H9 (cell line): ENCODE data around the gene EGFR. TPM values are rescaled to one million over a fixed set of nuclear protein-coding genes. Genes with fewer than 3 reads are reported as not detected.

Experiments used
- DNase-seq: peaks from one replicate; pipeline ENCODE4 v3.0.0-alpha.2; 2017
- H2AFZ ChIP-seq: one replicate; pipeline ENCODE4 v1.6.1; 2013; ENCODE audit warnings: mild to moderate bottlenecking, low read length, control low read depth, moderate library complexity
- H2AK5ac ChIP-seq: 2 replicates; pipeline ENCODE4 v1.6.1; 2013; ENCODE audit warnings: low read length, control low read depth, mixed read lengths; ENCODE audit not compliant: insufficient read length
- H2BK120ac ChIP-seq: one replicate; pipeline ENCODE4 v1.6.1; 2013; ENCODE audit warnings: low read depth, mild to moderate bottlenecking, low read length, control low read depth, inconsistent platforms; ENCODE audit not compliant: poor library complexity, severe bottlenecking
- H2BK12ac ChIP-seq: 2 replicates; pipeline ENCODE4 v1.6.1; 2013; ENCODE audit warnings: low read length, control low read depth, mixed read lengths, low read depth; ENCODE audit not compliant: insufficient read length
- H2BK15ac ChIP-seq: 2 replicates; pipeline ENCODE4 v1.6.1; 2013; ENCODE audit warnings: low read depth, low read length, control low read depth
- H2BK20ac ChIP-seq: one replicate; pipeline ENCODE4 v1.6.1; 2013; ENCODE audit warnings: low read depth, mild to moderate bottlenecking, low read length, control low read depth, inconsistent platforms; ENCODE audit not compliant: poor library complexity, severe bottlenecking
- H2BK5ac ChIP-seq: 2 replicates; pipeline ENCODE4 v1.6.1; 2013; ENCODE audit warnings: low read length, control low read depth, mixed read lengths; ENCODE audit not compliant: insufficient read length
- H3K14ac ChIP-seq: 2 replicates; pipeline ENCODE4 v1.6.1; 2013; ENCODE audit warnings: low read length, control low read depth; ENCODE audit not compliant: insufficient read depth
- H3K18ac ChIP-seq: 2 replicates; pipeline ENCODE4 v1.6.1; 2013; ENCODE audit warnings: low read depth, mild to moderate bottlenecking, mixed read lengths, low read length, control low read depth; ENCODE audit not compliant: insufficient read length
- H3K23ac ChIP-seq: 2 replicates; pipeline ENCODE4 v1.6.1; 2013; ENCODE audit warnings: low read length, control low read depth, mixed read lengths, low read depth; ENCODE audit not compliant: insufficient read length
- H3K23me2 ChIP-seq: 2 replicates; pipeline ENCODE4 v1.6.1; 2013; ENCODE audit warnings: low read depth, mild to moderate bottlenecking, mixed read lengths, low read length, control low read depth; ENCODE audit not compliant: insufficient read length, poor library complexity, severe bottlenecking
- H3K27ac ChIP-seq: 2 replicates; pipeline ENCODE4 v1.5.1; 2013; ENCODE audit warnings: low read length, control low read depth, mixed read lengths, low read depth; ENCODE audit not compliant: insufficient read length
- H3K27me3 ChIP-seq: 2 replicates; pipeline ENCODE4 v1.6.1; 2013; ENCODE audit warnings: low read length, control low read depth, inconsistent platforms; ENCODE audit not compliant: insufficient read depth
- H3K4ac ChIP-seq: 2 replicates; pipeline ENCODE4 v1.6.1; 2013; ENCODE audit warnings: low read depth, mild to moderate bottlenecking, control low read depth, inconsistent platforms, low read length, moderate library complexity
- H3K4me1 ChIP-seq: 2 replicates; pipeline ENCODE4 v1.6.1; 2013; ENCODE audit warnings: low read length, control low read depth, inconsistent platforms; ENCODE audit not compliant: insufficient read depth
- H3K4me2 ChIP-seq: 2 replicates; pipeline ENCODE4 v1.6.1; 2013; ENCODE audit warnings: low read length, control low read depth, mixed read lengths; ENCODE audit not compliant: insufficient read length, insufficient read depth
- H3K56ac ChIP-seq: 2 replicates; pipeline ENCODE4 v1.6.1; 2013; ENCODE audit warnings: low read depth, mild to moderate bottlenecking, mixed read lengths, low read length, control low read depth; ENCODE audit not compliant: insufficient read length
- H3K79me1 ChIP-seq: 2 replicates; pipeline ENCODE4 v1.6.1; 2013; ENCODE audit warnings: low read depth, mild to moderate bottlenecking, moderate library complexity, low read length, control low read depth, inconsistent platforms; ENCODE audit not compliant: insufficient read depth, poor library complexity, severe bottlenecking
- H3K79me2 ChIP-seq: 2 replicates; pipeline ENCODE4 v1.6.1; 2013; ENCODE audit warnings: low read length, control low read depth, inconsistent platforms; ENCODE audit not compliant: insufficient read depth
- H3K9ac ChIP-seq: 2 replicates; pipeline ENCODE4 v1.6.1; 2013; ENCODE audit warnings: low read length, control low read depth, mixed read lengths; ENCODE audit not compliant: insufficient read length; ENCODE audit errors: extremely low read depth
- H3K9me3 ChIP-seq: one replicate; pipeline ENCODE4 v1.6.1; 2013; ENCODE audit warnings: low read depth, low read length, inconsistent platforms; ENCODE audit not compliant: control insufficient read depth
- H3T11ph ChIP-seq: one replicate; pipeline ENCODE4 v1.6.1; 2013; ENCODE audit warnings: mild to moderate bottlenecking, low read length, control low read depth, inconsistent platforms
- H4K20me1 ChIP-seq: one replicate; pipeline ENCODE4 v1.6.1; 2013; ENCODE audit not compliant: control insufficient read depth, insufficient read length, insufficient read depth
- H4K5ac ChIP-seq: 2 replicates; pipeline ENCODE4 v1.6.1; 2013; ENCODE audit warnings: low read depth, mild to moderate bottlenecking, mixed read lengths, low read length, control low read depth; ENCODE audit not compliant: insufficient read length
- H4K8ac ChIP-seq: replicated peaks from 2 replicates; pipeline ENCODE4 v1.6.1; 2013; ENCODE audit warnings: low read length, control low read depth, mixed read lengths, low read depth; ENCODE audit not compliant: insufficient read length
- H4K91ac ChIP-seq: 2 replicates; pipeline ENCODE4 v1.6.1; 2013; ENCODE audit warnings: low read depth, mild to moderate bottlenecking, moderate library complexity, mixed read lengths, low read length, control low read depth; ENCODE audit not compliant: insufficient read length
- H3K27ac Mint-ChIP-seq, 3 experiments: 2 replicates in 2 of 3; 3 replicates in 1 of 3; pipeline ENCODE4 v1.8.0; 2020 to 2021; ENCODE audit warnings: mixed read lengths in 3 of 3, mild to moderate bottlenecking in 1 of 3, moderate library complexity in 1 of 3
- H3K27me3 Mint-ChIP-seq: 2 replicates; pipeline ENCODE4 v1.8.0; 2021; ENCODE audit warnings: low read depth, mild to moderate bottlenecking, moderate library complexity, mixed read lengths
- H3K36me3 Mint-ChIP-seq, 3 experiments: 2 replicates in 2 of 3; 3 replicates in 1 of 3; pipeline ENCODE4 v1.8.0; 2020 to 2021; ENCODE audit warnings: low read depth in 3 of 3, mixed read lengths in 3 of 3; ENCODE audit not compliant: insufficient read depth in 1 of 3
- H3K4me1 Mint-ChIP-seq, 2 experiments: 2 replicates each; pipeline ENCODE4 v1.8.0; 2020; ENCODE audit warnings: mixed read lengths in 2 of 2
- H3K4me3 Mint-ChIP-seq, 2 experiments: 2 replicates in 1 of 2; 3 replicates in 1 of 2; pipeline ENCODE4 v1.8.0; 2020 to 2021; ENCODE audit warnings: mild to moderate bottlenecking in 2 of 2, mixed read lengths in 2 of 2, moderate library complexity in 1 of 2
- H3K9me3 Mint-ChIP-seq, 2 experiments: 2 replicates in 1 of 2; 3 replicates in 1 of 2; pipeline ENCODE4 v1.8.0; 2020; ENCODE audit warnings: mild to moderate bottlenecking in 2 of 2, mixed read lengths in 2 of 2, moderate library complexity in 1 of 2
- WGBS: extraction: QIAGEN DNeasy Blood & Tissue Kit; methylation state at CpG from one replicate; pipeline ENCODE4 v1.1.7; 2013; ENCODE audit warnings: missing lambda C conversion rate, low lambda C conversion rate, mixed read lengths; ENCODE audit not compliant: insufficient read length; ENCODE audit errors: extremely low coverage; 5-methylcytosine and 5-hydroxymethylcytosine counted together
- total RNA-seq: library from RNA; stranded (reverse); gene quantifications from 2 replicates; pipeline ENCODE4 v1.2.1, GENCODE V29; 2021
- TF ChIP-seq, protein P1 (sequence below): fragments of 200-600 bp; sonication (generic); conservative IDR thresholded peaks from 3 replicates; pipeline ENCODE4 v1.8.0; 2021; ENCODE audit warnings: antibody characterized with exemption, mild to moderate bottlenecking

Gene EGFR
- total RNA-seq, 1 experiment from 2014 or later = 3.3 TPM

DNA sequence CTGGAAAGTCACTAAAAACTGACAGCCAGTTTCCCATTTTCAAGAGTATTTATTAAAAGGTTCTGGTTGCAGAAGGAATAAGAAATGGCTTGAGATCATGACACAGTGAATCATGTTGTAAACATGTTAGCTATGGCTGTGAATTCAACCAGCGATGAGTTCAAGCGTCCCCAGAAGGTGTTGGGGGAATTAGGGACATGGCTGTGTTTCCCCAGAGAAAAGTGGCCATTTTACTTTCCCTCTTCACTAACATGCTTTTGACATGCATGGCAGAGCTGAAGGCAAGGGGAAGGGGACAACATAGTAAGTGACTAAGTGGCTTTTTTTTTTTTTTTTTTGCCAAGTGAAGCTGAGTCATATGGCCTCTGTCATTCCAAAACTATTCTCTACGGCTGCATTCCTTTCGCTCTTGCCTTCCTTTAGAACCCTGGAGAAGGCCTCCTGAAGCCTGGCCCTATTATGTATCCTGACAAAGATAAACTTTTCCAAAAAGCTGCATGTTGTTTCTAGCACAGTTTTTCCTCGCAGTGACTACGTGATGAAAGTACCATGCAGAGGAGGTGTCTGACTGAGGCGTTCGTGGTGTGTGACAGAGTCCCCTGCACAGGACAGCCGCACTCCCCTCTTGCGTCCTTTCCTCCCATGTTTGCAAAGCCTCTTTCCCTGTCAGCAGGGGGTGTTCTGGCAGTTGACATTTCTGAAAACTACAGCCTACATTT is 46.9 kb downstream of the EGFR start:
- Histone ChIP-seq H3K27ac (no peak overlapping the region), H3K4me2 (no peak overlapping the region), H4K8ac (no peak overlapping the region), H3K23me2 (no peaks in the 10 kb centered on the region), H3K9ac (no peak overlapping the region), H2BK15ac (no peak overlapping the region), H3K79me1 (no peaks in the 10 kb centered on the region), H3T11ph (no peak overlapping the region), H3K4ac (no peak overlapping the region), H3K14ac (no peak overlapping the region), H3K27me3 (no peaks in the 10 kb centered on the region), H2BK120ac (no peak overlapping the region), H3K79me2 (no peaks in the 10 kb centered on the region), H4K5ac (no peak overlapping the region), H2BK12ac (no peak overlapping the region), H3K18ac (no peak overlapping the region), H2BK5ac (no peak overlapping the region), H4K91ac (no peak overlapping the region), H2BK20ac (no peak overlapping the region), H3K4me1 (peaks cover 4% of the 10 kb centered on the region; the same call in 1 of the 2 replicates), H2AK5ac (no peak overlapping the region), H3K23ac (no peak overlapping the region), H3K56ac (no peak overlapping the region), H3K9me3 (no peaks in the 10 kb centered on the region), H2AFZ (no peak overlapping the region), H4K20me1 (no peaks in the 10 kb centered on the region)
- WGBS = no CpG with 5 or more reads among the region's 10 CpGs
- Mint-ChIP-seq H3K27me3 (no peaks in the 10 kb centered on the region; the same call in none of the 2 replicates), H3K4me1 (peaks cover 17 to 19% of the 10 kb centered on the region in 2 experiments), H3K4me3 (no peak overlapping the region), H3K36me3 (no peaks in the 10 kb centered on the region), H3K27ac (peak overlapping the region; percentile 7 to 88 (median 11); a peak in 3 of 7 replicates), H3K9me3 (no peaks in the 10 kb centered on the region)
- DNase-seq = peak; percentile 40
- TF ChIP-seq, protein P1, sequence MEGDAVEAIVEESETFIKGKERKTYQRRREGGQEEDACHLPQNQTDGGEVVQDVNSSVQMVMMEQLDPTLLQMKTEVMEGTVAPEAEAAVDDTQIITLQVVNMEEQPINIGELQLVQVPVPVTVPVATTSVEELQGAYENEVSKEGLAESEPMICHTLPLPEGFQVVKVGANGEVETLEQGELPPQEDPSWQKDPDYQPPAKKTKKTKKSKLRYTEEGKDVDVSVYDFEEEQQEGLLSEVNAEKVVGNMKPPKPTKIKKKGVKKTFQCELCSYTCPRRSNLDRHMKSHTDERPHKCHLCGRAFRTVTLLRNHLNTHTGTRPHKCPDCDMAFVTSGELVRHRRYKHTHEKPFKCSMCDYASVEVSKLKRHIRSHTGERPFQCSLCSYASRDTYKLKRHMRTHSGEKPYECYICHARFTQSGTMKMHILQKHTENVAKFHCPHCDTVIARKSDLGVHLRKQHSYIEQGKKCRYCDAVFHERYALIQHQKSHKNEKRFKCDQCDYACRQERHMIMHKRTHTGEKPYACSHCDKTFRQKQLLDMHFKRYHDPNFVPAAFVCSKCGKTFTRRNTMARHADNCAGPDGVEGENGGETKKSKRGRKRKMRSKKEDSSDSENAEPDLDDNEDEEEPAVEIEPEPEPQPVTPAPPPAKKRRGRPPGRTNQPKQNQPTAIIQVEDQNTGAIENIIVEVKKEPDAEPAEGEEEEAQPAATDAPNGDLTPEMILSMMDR = no peak
